GM10847 (cell line): Measurements from ENCODE around the gene TTBK1.

Experiments used
- POLR2A ChIP-seq: IDR thresholded peaks from 2 replicates; pipeline ENCODE4 v1.6.1; 2011; ENCODE audit not compliant: insufficient read length; ENCODE audit errors: extremely low read depth

The TTBK1 gene

GRCh38 chr6:43282636-43283513 lies 39.6 kb downstream of the TTBK1 start:
- no peak for TF ChIP-seq POLR2A

- TF ChIP-seq POLR2A, result no peak
These were observed 40.2 kb downstream of the TTBK1 start for GRCh38 chr6:43283514-43283901.

- no peak for TF ChIP-seq POLR2A
These were observed 40.6 kb downstream of the TTBK1 start for GRCh38 chr6:43283905-43284304.

GRCh38 chr6:43284991-43285781 lies 41.9 kb downstream of the TTBK1 start:
- TF ChIP-seq POLR2A, result no peak

GRCh38 chr6:43285832-43286231 lies 42.6 kb downstream of the TTBK1 start:
- TF ChIP-seq POLR2A, result no peak

- TF ChIP-seq POLR2A, result no peak
These were observed 43.2 kb downstream of the TTBK1 start for GRCh38 chr6:43286456-43286979.

- no peak for TF ChIP-seq POLR2A
These were observed 43.9 kb downstream of the TTBK1 start for GRCh38 chr6:43286980-43287716.

GRCh38 chr6:43287717-43288679 lies 44.7 kb downstream of the TTBK1 start:
- no peak for TF ChIP-seq POLR2A

GRCh38 chr6:43290339-43290904 lies 47.1 kb downstream of the TTBK1 start:
- TF ChIP-seq POLR2A, result no peak

GRCh38 chr6:43290905-43291355 lies 47.6 kb downstream of the TTBK1 start:
- TF ChIP-seq POLR2A, result no peak

GRCh38 chr6:43291708-43292107 lies 48.4 kb downstream of the TTBK1 start:
- TF ChIP-seq POLR2A, result no peak

GRCh38 chr6:43292341-43292740 lies 49.1 kb downstream of the TTBK1 start:
- no peak for TF ChIP-seq POLR2A

- no peak for TF ChIP-seq POLR2A
These were observed 49.6 kb downstream of the TTBK1 start for GRCh38 chr6:43292763-43293318.
